EH (cell line): ENCODE data around the gene ZCCHC3.
"Not testable (repeated sequence)": the region's sequence is repeated elsewhere in the genome, so short reads cannot be mapped to it uniquely, and the experiment has no call there.

Source experiments
- DNase-seq: peaks from one replicate; pipeline ENCODE4 v3.0.0-alpha.2; 2015; ENCODE audit warnings: low read depth

Gene ZCCHC3

GRCh38 chr20:297098-297924 lies at the start of gene ZCCHC3:
TSS of gene ZCCHC3 (plus strand) at chr20:297570. CDS start at chr20:297587, 17 bp downstream.
- peak; percentile 94 for DNase-seq

DNA sequence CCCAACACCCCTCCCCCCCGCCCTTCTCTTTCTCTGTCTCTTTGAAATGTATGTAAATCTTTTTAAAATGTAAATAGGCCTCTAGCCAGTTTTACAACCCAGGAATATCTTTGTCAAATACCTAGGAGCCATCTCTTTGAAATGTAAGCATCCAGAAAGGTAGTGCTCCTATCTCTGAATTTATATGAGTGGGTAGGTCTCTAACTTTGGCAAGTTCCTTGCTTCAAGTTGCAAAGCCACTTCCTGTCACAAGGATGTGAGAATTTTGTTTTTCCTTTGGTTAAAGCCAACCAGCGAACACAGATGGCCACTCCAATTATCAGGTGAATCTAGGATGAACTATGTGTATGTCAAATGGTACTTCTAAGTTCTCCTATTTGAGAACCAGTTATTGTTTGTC lies 46.0 kb upstream of the ZCCHC3 start:
- DNase-seq, result no peak

GRCh38 chr20:252801-253200 lies 44.6 kb upstream of the ZCCHC3 start:
- no peak for DNase-seq

DNA sequence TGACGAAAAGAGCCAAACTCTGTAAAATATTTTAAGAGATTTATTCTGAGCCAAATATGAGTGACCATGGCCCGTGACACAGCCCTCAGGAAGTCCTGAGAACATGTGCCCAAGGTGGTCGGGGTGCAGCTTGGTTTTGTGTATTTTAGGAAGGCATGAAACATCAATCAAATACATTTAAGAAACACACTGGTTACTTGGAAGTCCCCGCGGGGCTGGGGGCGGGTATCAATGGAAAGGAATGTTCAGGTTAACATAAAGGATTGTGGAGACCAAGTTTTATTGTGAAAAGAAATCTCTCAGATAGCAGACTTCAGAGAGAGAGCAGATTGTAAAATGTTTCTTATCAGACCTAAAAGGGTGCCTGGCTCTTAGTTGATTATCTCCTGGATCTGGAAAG lies 43.9 kb upstream of the ZCCHC3 start:
- DNase-seq, result not testable (repeated sequence)

DNA sequence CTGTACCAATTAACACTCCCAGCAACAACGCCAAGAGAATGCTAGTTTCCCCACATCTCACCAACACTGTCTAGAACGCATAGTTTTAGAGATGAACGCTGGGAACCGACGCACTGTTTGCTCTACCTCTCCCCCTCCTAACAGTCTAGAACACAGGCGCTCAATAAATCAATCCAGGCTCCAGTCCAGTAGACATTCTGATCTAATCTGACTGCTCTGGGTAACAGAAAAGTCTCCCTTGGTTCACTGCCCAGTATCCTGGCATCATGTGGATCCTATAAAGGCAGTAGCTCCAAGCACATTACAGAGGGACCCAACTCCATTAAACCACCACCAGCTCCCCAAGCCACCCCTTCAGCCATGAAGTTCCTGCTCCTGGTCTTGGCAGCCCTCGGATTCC lies 40.0 kb upstream of the ZCCHC3 start, which contains the start of gene DEFB132:
Gene DEFB132 (plus strand): TSS at position 306 of the 400 bp plus-strand sequence. CDS start 55 bp downstream, at position 361.
- DNase-seq, result no peak

GRCh38 chr20:258269-258858 lies 39.0 kb upstream of the ZCCHC3 start:
- no peak for DNase-seq

DNA sequence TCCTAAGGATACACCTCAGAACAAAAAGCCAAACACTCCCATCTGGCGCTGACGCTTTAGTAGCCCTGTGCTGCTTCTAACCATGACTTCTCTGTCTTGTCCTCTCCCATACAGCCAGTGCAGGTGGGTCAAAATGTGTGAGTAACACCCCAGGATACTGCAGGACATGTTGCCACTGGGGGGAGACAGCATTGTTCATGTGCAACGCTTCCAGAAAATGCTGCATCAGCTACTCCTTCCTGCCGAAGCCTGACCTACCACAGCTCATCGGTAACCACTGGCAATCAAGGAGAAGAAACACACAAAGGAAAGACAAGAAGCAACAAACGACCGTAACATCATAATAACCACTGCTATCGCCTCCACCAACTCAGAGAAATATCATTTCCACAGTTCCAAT lies 38.4 kb upstream of the ZCCHC3 start:
- DNase-seq, result peak; percentile 41

GRCh38 chr20:259981-260380 lies 37.4 kb upstream of the ZCCHC3 start:
- no peak for DNase-seq

GRCh38 chr20:263701-264100 lies 33.7 kb upstream of the ZCCHC3 start:
- DNase-seq, result no peak

- DNase-seq, result peak; percentile 70
These were observed 30.5 kb upstream of the ZCCHC3 start for GRCh38 chr20:266596-267562.

DNA sequence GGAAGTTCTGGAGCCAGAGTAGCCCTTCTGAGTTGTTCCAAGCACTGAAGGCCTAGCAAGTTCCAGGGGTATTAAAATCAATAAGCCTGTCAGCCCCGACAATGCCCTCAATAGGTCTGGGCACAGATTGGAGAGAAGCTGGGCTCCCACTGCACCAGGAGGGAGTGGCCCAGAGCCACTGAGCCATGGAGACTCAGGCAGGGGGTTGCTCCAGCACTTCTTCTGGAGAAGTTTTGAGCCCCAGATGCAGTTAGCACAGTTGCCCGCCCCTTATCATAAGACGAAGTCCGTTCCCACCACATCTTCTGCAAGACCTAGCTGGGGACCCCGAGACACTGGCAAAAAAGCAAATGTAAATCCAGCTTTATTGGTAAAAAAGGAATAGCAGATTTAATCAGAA lies 26.9 kb upstream of the ZCCHC3 start:
- no peak for DNase-seq

- DNase-seq, result no peak
These were observed 26.3 kb upstream of the ZCCHC3 start for GRCh38 chr20:271069-271468.

- no peak for DNase-seq
These were observed 25.8 kb upstream of the ZCCHC3 start for GRCh38 chr20:271528-271927.

GRCh38 chr20:272718-273117 lies 24.7 kb upstream of the ZCCHC3 start:
- DNase-seq, result no peak

GRCh38 chr20:273884-274283 lies 23.5 kb upstream of the ZCCHC3 start:
- DNase-seq, result no peak

DNA sequence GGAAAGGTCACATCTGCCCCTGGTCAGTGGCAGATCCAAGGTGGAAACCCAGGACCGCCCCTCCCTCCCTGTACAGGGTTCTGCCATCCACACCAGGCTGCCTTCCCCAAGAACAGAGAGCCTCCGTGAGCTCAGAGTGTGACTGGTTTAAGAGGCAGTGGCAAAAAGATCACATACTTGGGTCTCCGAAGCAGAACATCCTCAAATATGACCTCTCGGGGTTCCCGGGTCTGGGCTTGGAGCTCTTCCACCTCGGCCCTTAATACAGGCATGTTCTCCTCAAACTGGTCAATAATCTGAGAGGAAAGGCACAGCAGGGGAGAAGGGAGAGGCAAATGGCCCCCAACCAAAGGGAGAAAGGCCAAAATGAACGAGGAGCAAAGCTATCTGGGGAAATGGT lies 21.6 kb upstream of the ZCCHC3 start:
- DNase-seq, result no peak

GRCh38 chr20:276620-277495 lies 20.5 kb upstream of the ZCCHC3 start:
- DNase-seq, result no peak

DNA sequence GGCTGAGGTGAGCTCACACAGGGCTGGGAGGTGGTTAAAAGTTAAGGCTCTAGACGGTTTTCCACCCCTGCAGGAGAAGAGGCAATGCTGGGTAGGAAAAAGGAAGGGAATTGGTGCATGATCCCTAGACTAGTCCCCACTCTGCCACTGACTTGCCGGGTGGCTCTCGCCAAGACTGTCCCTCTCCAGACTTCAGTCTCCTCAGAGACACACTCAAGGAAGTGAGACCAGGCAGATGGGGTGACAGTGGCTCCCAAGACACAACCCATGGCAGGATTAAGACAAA lies 19.9 kb upstream of the ZCCHC3 start:
- DNase-seq, result no peak

DNA sequence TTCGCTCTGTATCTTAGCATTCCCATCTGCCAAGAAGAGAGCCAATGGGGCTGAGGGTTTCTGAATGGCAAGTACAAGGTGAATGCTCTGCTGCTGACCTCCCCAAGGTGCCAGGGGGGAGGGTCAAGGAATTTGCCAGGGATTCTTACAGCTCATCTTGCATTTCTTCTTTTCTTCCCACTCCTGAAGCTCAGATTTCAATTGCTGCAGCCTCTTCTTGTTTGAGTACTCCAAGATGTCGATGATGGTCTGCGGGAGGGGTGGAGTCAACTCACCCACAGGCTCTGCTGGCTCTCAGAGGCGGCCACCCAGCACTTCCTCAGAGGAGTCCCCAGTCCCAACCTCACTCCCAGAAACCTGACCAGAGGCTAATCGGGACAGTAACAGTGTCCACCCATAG lies 19.2 kb upstream of the ZCCHC3 start:
- DNase-seq, result no peak

DNA sequence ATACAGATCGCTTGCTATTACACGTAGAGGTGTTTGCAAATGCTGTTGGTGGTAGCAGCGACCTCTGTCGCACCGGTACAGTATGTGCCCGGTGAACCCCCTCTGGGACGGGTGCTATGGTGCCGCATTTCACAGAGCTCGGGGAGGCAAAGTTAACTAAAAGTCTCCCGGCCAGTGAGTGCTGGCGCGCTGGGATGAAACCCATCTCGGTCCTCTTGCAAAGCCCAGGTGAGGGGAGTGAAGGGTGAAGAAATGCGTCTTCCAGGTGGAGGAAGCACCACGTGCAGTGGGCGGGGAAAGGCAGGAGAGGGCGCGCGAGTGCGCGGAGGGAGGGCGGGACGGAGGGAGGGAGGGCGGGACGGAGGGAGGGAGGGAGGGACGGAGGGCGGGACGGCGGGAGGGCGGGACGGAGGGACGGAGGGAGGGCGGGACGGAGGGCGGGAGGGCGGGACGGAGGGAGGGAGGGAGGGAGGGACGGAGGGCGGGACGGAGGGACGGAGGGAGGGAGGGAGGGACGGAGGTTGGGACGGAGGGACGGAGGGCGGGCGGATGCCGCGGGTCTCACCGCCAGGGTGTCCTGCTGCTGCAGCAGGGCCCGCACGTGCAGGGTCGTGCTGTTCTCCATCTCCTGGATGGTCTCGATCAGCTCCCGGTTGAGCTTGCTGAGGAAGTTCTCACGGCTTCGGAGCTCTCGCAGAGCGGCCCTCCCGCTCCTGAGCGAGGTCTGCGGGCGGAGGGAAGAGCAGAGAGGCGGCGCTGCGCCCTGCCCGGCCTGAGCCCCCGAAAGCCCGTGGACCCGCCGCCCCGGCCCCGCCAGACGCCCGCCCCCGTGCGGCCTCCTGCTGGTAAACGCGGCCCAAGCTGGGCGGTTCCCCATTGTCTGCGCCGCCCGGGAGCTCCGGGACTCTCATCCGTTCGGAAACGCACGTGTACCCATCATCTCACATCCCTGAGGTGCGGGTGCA lies 18.5 kb upstream of the ZCCHC3 start:
- DNase-seq, result no peak
